ENCODE measurements around the gene LIPM. TPM values are rescaled to one million over a fixed set of nuclear protein-coding genes. Genes with fewer than 3 reads are reported as not detected.

Gene LIPM
- total RNA-seq, 1 experiment from 2014 or later = not detected

- in situ Hi-C loops (cut with HindIII; ENCODE audit: low pct_unique_long_range_greater_than_20kb, low sequenced_read_pairs) = no loop called here
- no peak for DNase-seq (ENCODE audit: low read depth, low spot score)
These were observed 55.3 kb downstream of the LIPM start for GRCh38 chr10:88857831-88858230.

- DNase-seq (ENCODE audit: low read depth, low spot score) = no peak
- in situ Hi-C loops (cut with HindIII; ENCODE audit: low pct_unique_long_range_greater_than_20kb, low sequenced_read_pairs) = no loop called here
These were observed 56.0 kb downstream of the LIPM start for GRCh38 chr10:88858491-88858890.

- no peak for DNase-seq (ENCODE audit: low read depth, low spot score)
- in situ Hi-C loops (cut with HindIII; ENCODE audit: low pct_unique_long_range_greater_than_20kb, low sequenced_read_pairs) = no loop called here
These were observed 58.5 kb downstream of the LIPM start for GRCh38 chr10:88861036-88861435.

GRCh38 chr10:88865281-88865876 lies 62.8 kb downstream of the LIPM start:
- DNase-seq (ENCODE audit: low read depth, low spot score) = peak; percentile 26
- in situ Hi-C loops (cut with HindIII; ENCODE audit: low pct_unique_long_range_greater_than_20kb, low sequenced_read_pairs) = no loop called here

GRCh38 chr10:88866454-88866853 lies 63.9 kb downstream of the LIPM start:
- in situ Hi-C loops (cut with HindIII; ENCODE audit: low pct_unique_long_range_greater_than_20kb, low sequenced_read_pairs) = no loop called here

GRCh38 chr10:88870089-88870488 lies 67.6 kb downstream of the LIPM start:
- no peak for DNase-seq (ENCODE audit: low read depth, low spot score)
- in situ Hi-C loops (cut with HindIII; ENCODE audit: low pct_unique_long_range_greater_than_20kb, low sequenced_read_pairs) = no loop called here

More at GRCh38 chr10:88866454-88866853, 63.9 kb downstream of the LIPM start:
- DNase-seq (ENCODE audit: low read depth, low spot score) = no peak

Other genes with a start within 250 kb of the LIPM start
- 47.5 and 50.9 TPM in 2 replicates for gene RNLS, start 219.4 kb upstream of the LIPM start, total RNA-seq (2014; rRNA removed; shearing (Covaris generic))
- gene LIPJ, start 216.0 kb upstream of the LIPM start, total RNA-seq (2014; rRNA removed; shearing (Covaris generic)) = not detected in 2 replicates
- not detected in 2 replicates for gene LIPF, start 138.3 kb upstream of the LIPM start, total RNA-seq (2014; rRNA removed; shearing (Covaris generic))
- not detected in 2 replicates for gene LIPK, start 96.5 kb upstream of the LIPM start, total RNA-seq (2014; rRNA removed; shearing (Covaris generic))
- not detected in 2 replicates for gene LIPN, start 42.7 kb upstream of the LIPM start, total RNA-seq (2014; rRNA removed; shearing (Covaris generic))
- not detected in 2 replicates for gene ANKRD22, start 49.1 kb downstream of the LIPM start, total RNA-seq (2014; rRNA removed; shearing (Covaris generic))
- gene STAMBPL1, start 77.5 kb downstream of the LIPM start, total RNA-seq (2014; rRNA removed; shearing (Covaris generic)) = 8.2 and 8.4 TPM in 2 replicates
- gene ACTA2, start 150.0 kb downstream of the LIPM start, total RNA-seq (2014; rRNA removed; shearing (Covaris generic)) = 2.8 and 2.9 TPM in 2 replicates
- gene FAS, start 188.1 kb downstream of the LIPM start, total RNA-seq (2014; rRNA removed; shearing (Covaris generic)) = 3.4 and 7.3 TPM in 2 replicates

Measured in SK-MEL-5 (cell line).